Activated CD8-positive, alpha-beta memory T cell treated with anti-CD3 and anti-CD28 coated beads for 1 hour (primary cell): ENCODE data around the gene ATP6V1B1.

Experiments used
- DNase-seq, 2 donors: peaks; one replicate each; pipeline ENCODE4 v3.0.0-alpha.2; 2020; ENCODE audit warnings: low read depth in 1 of 2; ENCODE audit errors: extremely low read depth in 1 of 2

Gene ATP6V1B1

GRCh38 chr2:70943205-70943871, 7.6 kb downstream of the ATP6V1B1 start:
- DNase-seq = no peak

- no peak for DNase-seq
These were observed 8.5 kb downstream of the ATP6V1B1 start for GRCh38 chr2:70944111-70944690.

GRCh38 chr2:70946832-70947442, 11.2 kb downstream of the ATP6V1B1 start:
- DNase-seq = peak in 1 of 2 donors; percentile 12

- no peak for DNase-seq
These were observed 12.0 kb downstream of the ATP6V1B1 start for GRCh38 chr2:70947556-70948184.

- DNase-seq = peak; percentile 42 to 61
These were observed 12.8 kb downstream of the ATP6V1B1 start for GRCh38 chr2:70948337-70949003.

GRCh38 chr2:70949086-70949485, 13.4 kb downstream of the ATP6V1B1 start:
- no peak for DNase-seq

GRCh38 chr2:70954886-70955285, 19.2 kb downstream of the ATP6V1B1 start:
- no peak for DNase-seq

GRCh38 chr2:70956141-70956540, 20.4 kb downstream of the ATP6V1B1 start:
- DNase-seq = no peak

GRCh38 chr2:70957798-70958197, 22.1 kb downstream of the ATP6V1B1 start:
- DNase-seq = no peak

- no peak for DNase-seq
These were observed 23.1 kb downstream of the ATP6V1B1 start for GRCh38 chr2:70958759-70959158.

- DNase-seq = no peak
These were observed 23.6 kb downstream of the ATP6V1B1 start for GRCh38 chr2:70959271-70959761.

GRCh38 chr2:70959851-70960832, 24.4 kb downstream of the ATP6V1B1 start:
- DNase-seq = no peak

- no peak for DNase-seq
These were observed 25.3 kb downstream of the ATP6V1B1 start for GRCh38 chr2:70960833-70961647.

GRCh38 chr2:70961648-70961994, 25.9 kb downstream of the ATP6V1B1 start:
- no peak for DNase-seq

GRCh38 chr2:70962211-70962884, 26.6 kb downstream of the ATP6V1B1 start:
- DNase-seq = no peak

- no peak for DNase-seq
These were observed 27.5 kb downstream of the ATP6V1B1 start for GRCh38 chr2:70962885-70963878.

GRCh38 chr2:70964133-70964532, 28.4 kb downstream of the ATP6V1B1 start:
- DNase-seq = no peak
